Ovary (tissue), 3 donors: Measurements from ENCODE around the gene ANTXR1.

ENCODE experiments used
- EP300 ChIP-seq: sonication (generic); formaldehyde crosslinking; IDR thresholded peaks from one replicate; pipeline ENCODE4 v1.6.1; 2017; ENCODE audit warnings: antibody characterized with exemption
- POLR2A ChIP-seq: fragments of 450-650 bp; IDR thresholded peaks from one replicate; pipeline ENCODE4 v1.6.1; 2017; ENCODE audit warnings: antibody characterized with exemption, mild to moderate bottlenecking, moderate library complexity
- TF ChIP-seq, protein P1 (sequence below), 3 donors: fragments of 450-650 bp in 2 of 3; fragments of 200-600 bp in 1 of 3; IDR thresholded peaks; one replicate each; pipeline versions ENCODE4 v1.5.1 to v1.8.0; 2016 to 2022; ENCODE audit warnings: antibody characterized with exemption in 3 of 3, mild to moderate bottlenecking in 1 of 3
- donor health status: DM: no; HTN: no; CAD: no.

DNA sequence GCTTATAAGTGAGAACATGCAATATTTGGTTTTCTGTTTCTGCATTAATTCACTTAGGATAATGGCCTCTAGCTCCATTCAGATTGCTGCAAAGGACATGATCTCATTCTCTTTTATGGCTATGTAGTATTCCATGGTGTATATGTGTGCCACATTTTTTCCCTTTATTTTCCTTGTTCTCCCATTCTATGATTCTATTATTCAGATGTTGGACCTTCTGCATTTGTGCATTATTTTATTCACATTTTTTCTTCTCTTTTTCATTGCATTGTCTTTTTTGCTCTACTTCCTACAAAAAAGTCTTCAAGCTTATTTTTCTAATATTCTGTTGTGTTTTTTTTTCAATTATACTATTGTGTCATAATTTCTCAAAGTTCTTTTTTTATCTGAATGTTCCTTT lies 11.1 kb upstream of the ANTXR1 start:
- TF ChIP-seq POLR2A (no peak), EP300 (no peak)
- TF ChIP-seq, protein P1, sequence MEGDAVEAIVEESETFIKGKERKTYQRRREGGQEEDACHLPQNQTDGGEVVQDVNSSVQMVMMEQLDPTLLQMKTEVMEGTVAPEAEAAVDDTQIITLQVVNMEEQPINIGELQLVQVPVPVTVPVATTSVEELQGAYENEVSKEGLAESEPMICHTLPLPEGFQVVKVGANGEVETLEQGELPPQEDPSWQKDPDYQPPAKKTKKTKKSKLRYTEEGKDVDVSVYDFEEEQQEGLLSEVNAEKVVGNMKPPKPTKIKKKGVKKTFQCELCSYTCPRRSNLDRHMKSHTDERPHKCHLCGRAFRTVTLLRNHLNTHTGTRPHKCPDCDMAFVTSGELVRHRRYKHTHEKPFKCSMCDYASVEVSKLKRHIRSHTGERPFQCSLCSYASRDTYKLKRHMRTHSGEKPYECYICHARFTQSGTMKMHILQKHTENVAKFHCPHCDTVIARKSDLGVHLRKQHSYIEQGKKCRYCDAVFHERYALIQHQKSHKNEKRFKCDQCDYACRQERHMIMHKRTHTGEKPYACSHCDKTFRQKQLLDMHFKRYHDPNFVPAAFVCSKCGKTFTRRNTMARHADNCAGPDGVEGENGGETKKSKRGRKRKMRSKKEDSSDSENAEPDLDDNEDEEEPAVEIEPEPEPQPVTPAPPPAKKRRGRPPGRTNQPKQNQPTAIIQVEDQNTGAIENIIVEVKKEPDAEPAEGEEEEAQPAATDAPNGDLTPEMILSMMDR (IDR thresholded peaks at IDR 0.05) = no peak
